Hair follicular keratinocyte (primary cell): ENCODE measurements around the gene NHS. TPM values are rescaled to one million over a fixed set of nuclear protein-coding genes. Genes with fewer than 3 reads are reported as not detected.

ENCODE experiments used
- total RNA-seq: library from RNA; depleted of rRNA; stranded (reverse); fragments of >200 nt; gene quantifications from 2 replicates; pipeline ENCODE4 v1.2.3, GENCODE V29; 2015

Gene NHS
- 3.4 and 3.7 TPM in 2 replicates for total RNA-seq

DNA sequence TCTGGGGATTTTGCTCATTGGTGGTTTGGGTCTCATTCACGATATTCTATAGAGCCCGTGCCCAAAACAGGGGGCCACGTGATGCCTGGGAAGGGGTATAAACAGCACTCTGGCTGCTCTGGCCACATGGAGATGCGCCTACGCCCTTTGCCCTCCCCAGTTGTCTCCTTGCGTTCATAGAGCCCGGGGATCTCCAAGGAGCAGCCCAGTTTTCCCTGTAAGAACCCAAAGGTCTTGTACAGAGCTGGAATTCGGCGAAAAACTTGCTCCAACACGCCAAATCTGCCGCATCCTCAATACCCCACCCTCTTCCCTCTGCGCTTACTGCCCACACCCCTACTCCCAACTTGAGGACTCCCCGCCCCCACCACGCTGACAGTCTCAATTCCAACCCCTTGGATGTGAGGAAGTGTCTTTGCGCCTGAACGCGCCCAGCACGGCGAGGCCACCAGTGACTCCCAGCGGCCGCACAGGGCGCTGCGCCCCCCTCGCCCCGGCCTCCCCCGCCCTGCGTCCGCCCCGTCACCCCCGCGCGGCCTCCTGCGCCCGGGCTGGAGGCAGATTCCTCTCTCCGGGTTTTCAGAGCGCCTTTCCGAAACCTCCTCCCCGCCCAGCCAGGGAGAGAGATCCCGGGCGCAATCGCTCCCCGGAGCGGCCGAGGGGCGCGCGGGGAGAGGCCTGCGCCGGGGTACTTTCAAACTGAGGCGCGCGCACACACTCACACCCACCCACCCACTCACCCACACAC is at the start of gene NHS:
TSS of gene NHS (plus strand) at position 582 of the 748 bp plus-strand sequence. CDS start 558 bp downstream, outside the sequence.

DNA sequence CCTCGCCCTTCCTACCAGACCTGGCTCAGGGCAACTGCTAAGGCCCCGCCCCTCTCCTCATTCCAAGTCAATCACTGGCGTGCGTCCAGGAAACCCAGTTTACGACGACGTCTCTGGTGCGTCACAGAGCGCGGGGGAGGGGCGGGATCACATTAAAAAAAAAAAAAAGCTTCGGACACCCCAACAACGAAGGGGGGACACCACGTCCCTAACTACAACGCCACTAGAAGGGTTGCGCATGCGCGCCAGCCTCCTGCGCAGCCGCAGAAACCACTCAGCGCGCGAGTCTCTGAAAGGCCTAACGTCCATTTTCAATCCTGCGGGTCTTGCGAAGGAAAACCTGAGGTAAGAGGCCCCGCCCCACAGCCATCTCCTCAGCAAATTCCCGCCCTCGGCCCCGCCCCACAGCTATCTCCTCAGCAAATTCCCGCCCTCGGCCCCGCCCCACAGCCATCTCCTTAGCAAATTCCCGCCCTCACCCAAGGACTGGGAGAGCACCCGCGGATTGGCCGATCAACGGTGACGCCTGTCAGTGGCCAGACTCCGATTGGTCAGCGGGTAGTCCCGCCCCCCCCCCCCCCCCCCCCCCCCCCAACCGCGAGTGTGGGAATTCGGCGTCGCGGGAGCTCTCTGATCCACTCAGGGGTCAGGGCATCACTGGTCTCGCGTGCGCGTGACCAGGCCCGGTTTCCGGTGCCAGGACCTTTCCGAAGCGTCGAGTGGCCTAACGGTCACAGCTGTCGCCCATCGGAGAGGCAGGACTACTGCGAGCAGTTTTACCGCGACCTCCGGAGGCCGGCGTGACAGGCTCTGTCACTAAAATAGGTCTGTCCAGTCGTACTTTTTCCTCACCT is 362.1 kb downstream of the NHS start, which contains the start of gene SCML1:
TSS of gene SCML1 (plus strand) at position 638 of the 854 bp plus-strand sequence. CDS start 6,694 bp downstream, outside the sequence.

